A673 (cell line): ENCODE measurements around the gene ATP11C.

Source experiments
- CTCF ChIP-seq: fragments of 300-800, 200-600 bp; sonication (generic); conservative IDR thresholded peaks from 2 replicates; pipeline ENCODE4 v1.5.1; 2017; ENCODE audit warnings: low read depth, mild to moderate bottlenecking, antibody characterized with exemption, low read length, moderate library complexity, mixed read lengths
- EZH2 ChIP-seq: fragments of 200-600 bp; sonication (generic); IDR thresholded peaks from 2 replicates; pipeline ENCODE4 v1.6.1; 2017; ENCODE audit warnings: borderline replicate concordance, low read depth, mild to moderate bottlenecking, mixed read lengths, antibody characterized with exemption, low read length; ENCODE audit not compliant: poor library complexity, severe bottlenecking

GRCh38 chrX:139702658-139703057, 230.2 kb downstream of the ATP11C start:
- TF ChIP-seq CTCF (no peak), EZH2 (no peak)
